SIG-M5 treated with dmso at 0.1 percent for 504 hours (cell line): ENCODE measurements around the gene CCDC3.
"Not testable (repeated sequence)": the region's sequence is repeated elsewhere in the genome, so short reads cannot be mapped to it uniquely, and the experiment has no call there.

ENCODE experiments used
- DNase-seq: peaks from one replicate; lab custom pipeline; 2025; ENCODE audit not compliant: unreplicated experiment; lab: John Stamatoyannopoulos, UW

Gene CCDC3

GRCh38 chr10:12896251-12896650 lies 105.3 kb downstream of the CCDC3 start:
- DNase-seq = no peak

- DNase-seq = no peak
These were observed 108.6 kb downstream of the CCDC3 start for GRCh38 chr10:12892924-12893323.

DNA sequence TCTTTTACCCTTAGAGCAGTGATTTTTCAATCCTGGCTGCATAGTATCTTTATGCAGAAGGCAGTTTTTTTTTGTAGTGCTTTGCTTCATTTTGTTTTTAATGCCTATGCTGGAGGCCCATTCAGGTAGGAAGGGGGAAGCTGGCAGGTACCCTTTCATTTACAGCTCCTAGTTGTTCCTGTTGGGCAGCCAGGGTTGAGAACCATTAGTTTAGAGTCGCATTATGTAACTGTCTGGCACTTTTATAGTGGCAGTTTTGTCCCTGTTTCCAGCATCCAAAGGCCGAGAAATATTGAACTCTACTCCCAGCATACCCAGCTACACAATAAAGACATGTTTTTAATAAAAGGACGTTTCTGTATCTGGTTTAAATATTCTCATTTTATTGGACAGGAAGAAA lies 110.6 kb downstream of the CCDC3 start:
- no peak for DNase-seq

- no peak for DNase-seq
These were observed 113.0 kb downstream of the CCDC3 start for GRCh38 chr10:12888470-12888869.

DNA sequence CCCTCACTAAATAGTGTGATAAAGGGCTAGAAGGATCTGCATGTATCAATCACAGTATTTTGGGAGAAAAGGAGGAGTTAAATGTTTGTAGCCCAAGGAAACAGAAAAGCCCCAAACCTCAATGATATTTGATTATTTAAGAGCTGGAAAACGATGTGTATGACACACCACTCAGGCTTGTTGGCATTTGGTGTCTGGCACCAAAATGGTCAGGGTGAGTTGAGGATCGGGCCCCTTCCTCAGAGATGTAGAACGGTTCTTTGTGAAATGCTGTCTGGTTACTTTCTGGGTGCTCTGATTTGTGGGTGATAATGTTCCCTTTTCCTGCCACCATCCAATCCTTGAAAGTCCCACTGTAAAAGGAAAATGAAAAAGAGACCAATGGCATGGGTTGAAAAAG lies 113.7 kb downstream of the CCDC3 start:
- no peak for DNase-seq

DNA sequence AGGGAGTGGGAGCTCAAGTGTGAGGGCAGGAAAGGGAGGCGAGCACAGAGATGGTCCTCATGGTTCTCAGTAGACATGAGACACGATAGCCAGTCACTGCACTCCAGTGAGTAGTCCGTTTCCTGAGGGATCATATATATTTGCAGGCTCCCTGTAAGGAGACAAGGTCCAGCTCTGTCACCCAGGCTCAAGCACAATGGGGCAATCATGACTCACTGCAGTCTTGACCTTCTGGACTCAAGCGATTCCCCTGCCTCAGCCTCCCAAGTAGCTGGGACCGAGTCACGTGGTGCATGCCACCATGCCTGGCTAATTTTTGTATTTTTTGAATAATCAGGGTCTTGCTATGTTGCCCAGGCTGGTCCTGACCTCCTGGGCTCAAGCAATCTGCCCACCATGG lies 116.7 kb downstream of the CCDC3 start:
- DNase-seq = no peak

GRCh38 chr10:12880423-12880822 lies 121.1 kb downstream of the CCDC3 start:
- DNase-seq = no peak

GRCh38 chr10:12877150-12877549 lies 124.4 kb downstream of the CCDC3 start:
- no peak for DNase-seq

GRCh38 chr10:12876266-12876665 lies 125.2 kb downstream of the CCDC3 start:
- no peak for DNase-seq

GRCh38 chr10:12875100-12875499 lies 126.4 kb downstream of the CCDC3 start:
- no peak for DNase-seq

- DNase-seq = no peak
These were observed 127.0 kb downstream of the CCDC3 start for GRCh38 chr10:12874501-12874900.

DNA sequence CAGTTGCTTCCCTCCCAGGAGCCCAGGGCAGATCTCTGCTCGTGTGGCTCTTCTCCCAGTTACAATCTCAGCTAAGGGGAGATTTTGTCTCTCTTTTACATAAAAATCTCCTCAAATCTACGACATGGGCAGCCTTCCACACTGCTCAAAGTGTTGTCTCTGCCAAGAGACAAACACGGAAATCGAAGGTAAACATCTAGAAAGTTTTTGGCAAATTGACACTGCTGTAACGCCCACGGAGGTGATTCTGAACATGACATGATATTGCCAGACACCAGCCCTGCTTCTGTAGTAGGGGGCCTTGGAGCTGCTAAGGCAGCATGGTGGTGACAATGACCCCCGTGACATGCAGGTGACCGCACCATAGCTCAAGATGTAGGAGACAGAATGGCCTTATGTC lies 128.3 kb downstream of the CCDC3 start:
- no peak for DNase-seq

DNA sequence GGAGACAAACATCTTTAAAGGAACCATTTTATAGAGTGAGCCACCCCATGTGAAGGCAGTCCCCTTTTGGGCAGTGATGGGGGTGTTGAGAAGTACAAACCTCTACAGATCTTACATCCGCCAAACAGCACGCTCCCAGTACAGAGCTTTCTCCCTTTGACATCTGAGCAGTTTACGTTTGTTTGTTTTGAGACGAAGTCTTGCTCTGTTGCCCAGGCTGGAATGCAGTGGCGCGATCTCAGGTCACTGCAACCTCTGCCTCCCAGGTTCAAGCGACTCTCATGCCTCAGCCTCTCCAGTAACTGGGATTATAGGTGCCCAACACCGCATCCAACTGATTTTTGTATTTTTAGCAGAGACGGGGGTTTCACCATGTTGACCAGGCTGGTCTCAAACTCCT lies 128.9 kb downstream of the CCDC3 start:
- no peak for DNase-seq

- no peak for DNase-seq
These were observed 132.1 kb downstream of the CCDC3 start for GRCh38 chr10:12869427-12869826.

GRCh38 chr10:12868229-12868628 lies 133.3 kb downstream of the CCDC3 start:
- no peak for DNase-seq

DNA sequence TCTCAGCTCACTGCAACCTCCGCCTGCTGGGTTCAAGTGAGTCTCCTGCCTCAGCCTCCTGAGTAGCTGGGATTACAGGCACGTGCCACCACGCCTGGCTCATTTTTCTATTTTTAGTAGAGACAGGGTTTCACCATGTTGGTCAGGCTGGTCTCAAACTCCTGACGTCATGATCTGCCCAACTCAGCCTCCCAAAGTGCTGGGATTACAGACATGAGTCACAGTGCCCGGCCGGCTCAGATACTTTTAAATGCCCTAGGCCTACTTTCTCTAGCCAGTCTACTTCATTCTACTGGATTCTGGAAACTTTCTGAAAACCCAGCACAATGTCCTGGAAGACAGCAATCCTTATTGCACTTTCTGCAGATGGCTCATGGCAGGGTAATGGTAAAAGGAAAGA lies 136.0 kb downstream of the CCDC3 start:
- not testable (repeated sequence) for DNase-seq

DNA sequence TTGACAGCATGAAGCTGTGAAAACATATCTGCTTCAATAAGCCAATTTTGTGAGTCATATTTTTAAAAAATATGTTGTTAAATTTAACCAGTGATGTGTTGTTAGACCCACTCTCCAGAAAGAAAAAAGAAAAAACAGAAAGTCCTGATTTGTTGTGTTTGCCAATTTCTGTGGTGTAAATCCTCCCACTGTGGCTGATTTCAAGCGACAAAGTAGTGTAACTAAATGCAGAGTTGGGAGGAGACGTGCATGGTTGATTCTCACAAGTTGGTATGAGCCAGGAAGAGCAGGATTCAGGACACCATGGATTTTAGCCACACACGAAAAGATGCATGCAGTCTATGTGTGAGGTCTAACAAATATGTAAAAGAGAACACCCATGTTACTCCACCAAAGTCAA lies 139.1 kb downstream of the CCDC3 start:
- no peak for DNase-seq

GRCh38 chr10:12854988-12855387 lies 146.5 kb downstream of the CCDC3 start:
- no peak for DNase-seq

GRCh38 chr10:12852687-12853086 lies 148.8 kb downstream of the CCDC3 start:
- no peak for DNase-seq

- DNase-seq = no peak
These were observed 152.0 kb downstream of the CCDC3 start for GRCh38 chr10:12849319-12850181.

DNA sequence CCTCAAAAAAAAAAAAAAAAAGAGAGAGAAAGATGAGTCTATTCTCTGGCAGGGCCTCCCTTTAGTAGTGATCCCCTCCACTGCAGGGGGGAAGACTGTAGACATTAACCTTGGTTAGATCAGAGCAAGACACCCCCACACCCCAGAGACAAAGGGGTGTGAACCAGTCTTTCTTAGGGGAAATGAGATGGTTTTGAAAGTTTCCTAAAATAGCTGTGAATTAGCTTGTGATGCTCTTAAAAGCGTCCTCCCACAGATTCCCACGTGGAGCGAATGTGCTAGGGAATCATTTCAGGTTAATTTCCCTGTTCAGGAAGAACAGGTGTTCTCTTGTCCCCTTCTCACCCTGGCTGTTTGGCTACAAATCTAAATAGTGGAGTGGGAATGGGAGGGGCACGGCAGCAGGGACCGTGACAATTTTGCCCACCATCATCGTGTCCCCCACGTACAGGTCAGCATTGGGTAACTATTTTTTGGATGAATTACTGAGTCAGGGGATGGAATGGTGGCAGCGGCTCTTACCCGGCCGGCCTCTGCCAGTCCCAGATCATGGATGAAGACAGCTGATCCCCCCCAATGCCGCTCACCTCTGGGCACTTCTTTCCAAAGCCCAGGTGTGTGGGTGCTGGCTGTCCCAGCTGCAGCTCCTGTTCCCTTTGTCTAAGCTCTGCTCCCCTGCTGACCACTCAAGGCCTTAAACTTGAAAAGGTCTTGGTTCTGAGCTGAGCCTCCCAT lies 152.9 kb downstream of the CCDC3 start:
- no peak for DNase-seq

DNA sequence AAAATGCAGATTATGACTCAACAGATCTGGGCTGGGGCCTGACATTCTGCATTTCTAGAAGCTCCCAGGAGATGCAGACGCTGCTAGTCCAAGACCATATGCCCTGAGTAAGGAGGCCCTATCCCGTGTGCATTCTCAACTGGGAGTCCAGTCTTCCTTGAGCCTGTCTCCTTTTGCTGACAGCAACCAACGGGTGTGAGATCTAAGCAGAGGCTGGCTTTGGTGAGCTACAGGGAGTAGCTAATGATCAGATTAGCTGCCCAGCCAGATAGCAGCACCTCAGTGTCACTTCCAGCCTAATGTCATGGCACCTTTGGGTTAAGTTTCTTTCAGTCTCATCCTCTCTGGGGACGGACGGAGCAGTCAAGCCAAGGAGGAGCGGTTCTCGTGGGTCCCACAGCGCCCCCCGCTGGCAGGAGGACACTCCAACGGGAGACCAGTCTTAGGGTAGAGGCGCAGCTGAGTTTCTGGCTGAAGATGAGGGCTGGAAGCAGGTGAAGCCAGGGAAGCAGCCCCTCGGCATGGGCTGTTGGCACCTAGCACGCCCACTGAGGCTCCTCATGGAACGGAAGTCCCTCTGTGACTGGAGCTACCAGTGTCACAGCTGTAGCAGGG lies 154.0 kb downstream of the CCDC3 start:
- DNase-seq = no peak
